Fibroblast of the aortic adventitia (primary cell): Measurements from ENCODE around the gene CLASP1. TPM values are rescaled to one million over a fixed set of nuclear protein-coding genes. Genes with fewer than 3 reads are reported as not detected.
A peak's percentile ranks its signal among the peaks of the same experiment; 100 is the strongest.

Experiments
- DNase-seq: peaks from one replicate; pipeline ENCODE4 v3.0.0-alpha.2; 2010; ENCODE audit warnings: low read depth
- H3K4me3 ChIP-seq: 2 replicates; pipeline ENCODE4 v1.5.1; 2011; ENCODE audit warnings: low read depth, mild to moderate bottlenecking, control low read depth, low read length, moderate library complexity
- CTCF ChIP-seq: IDR thresholded peaks from 2 replicates; pipeline ENCODE4 v1.5.1; 2011; ENCODE audit warnings: mild to moderate bottlenecking, low read length, control low read depth, inconsistent platforms; ENCODE audit not compliant: insufficient read depth
- total RNA-seq: library from RNA; depleted of rRNA; stranded (reverse); fragments of >200 nt; gene quantifications from 2 replicates; pipeline ENCODE4 v1.2.3, GENCODE V29; 2012; ENCODE audit warnings: low replicate concordance

CLASP1 gene
- total RNA-seq, 1 donor, result 45.6 TPM

DNA sequence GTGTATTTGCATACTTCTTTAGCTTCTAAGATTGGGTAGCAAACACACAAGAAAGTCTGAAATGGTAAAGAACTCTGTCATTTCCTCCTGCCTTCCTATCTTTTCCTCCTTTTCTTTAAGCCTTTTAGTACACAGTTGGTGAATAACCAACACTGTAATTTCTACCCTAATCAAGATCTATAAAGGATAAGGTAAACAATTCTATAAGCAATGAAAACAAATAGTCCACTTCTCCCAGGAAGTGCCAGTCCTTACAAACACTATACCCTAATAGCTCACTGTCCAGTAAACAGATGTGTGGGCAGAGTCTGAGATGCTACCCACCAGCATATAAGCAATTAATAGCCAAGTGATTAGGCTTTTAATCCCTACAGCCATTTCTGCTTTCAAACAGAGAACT, 283.2 kb downstream of the CLASP1 start:
- TF ChIP-seq CTCF, result no peak
- no peak overlapping the region for H3K4me3 ChIP-seq
- no peak for DNase-seq

DNA sequence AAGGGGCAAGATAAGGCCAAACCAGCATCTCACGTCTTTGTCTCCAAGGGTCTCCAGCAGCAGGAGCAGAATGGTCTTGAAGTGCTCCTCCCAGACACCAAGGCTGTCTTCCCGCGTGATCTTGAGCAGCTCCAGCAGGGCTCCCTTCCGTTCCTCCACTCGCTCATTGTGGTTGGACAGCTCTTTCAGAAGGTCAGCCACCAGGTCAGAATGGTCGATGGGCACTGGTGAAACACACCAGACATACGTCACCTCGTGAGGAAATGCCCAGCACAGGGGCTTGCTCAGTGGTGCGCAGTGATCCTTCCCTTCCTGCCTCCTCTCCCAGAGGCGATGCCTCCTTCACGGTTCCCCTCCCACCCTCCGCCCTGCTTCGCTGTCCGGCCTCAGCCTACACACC, 284.2 kb downstream of the CLASP1 start:
- TF ChIP-seq CTCF, result no peak
- no peak for DNase-seq
- H3K4me3 ChIP-seq, result no peak overlapping the region

- peak; percentile 88 for DNase-seq
These were observed 285.4 kb downstream of the CLASP1 start for GRCh38 chr2:121363632-121364420.

DNA sequence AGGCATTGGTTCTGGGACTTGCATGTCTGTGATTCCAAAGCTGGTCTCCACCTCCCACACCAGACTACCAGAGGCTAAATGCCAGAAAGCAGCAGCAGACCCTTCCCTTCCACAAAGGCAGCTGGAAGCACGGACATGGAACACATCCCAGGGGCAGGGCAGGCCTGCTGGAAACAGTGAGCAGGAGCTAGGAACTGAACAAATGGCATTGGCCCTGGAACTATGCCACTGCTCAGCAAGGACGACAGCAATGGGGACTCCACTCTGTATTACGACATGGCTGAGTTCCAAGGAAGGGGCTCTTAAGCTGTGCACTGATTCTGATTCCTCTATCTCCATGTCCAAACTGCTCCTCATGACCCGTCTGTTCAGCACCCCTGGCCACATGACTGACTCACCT, 286.5 kb downstream of the CLASP1 start:
- peak; percentile 24 for DNase-seq
- no peak for TF ChIP-seq CTCF
- no peak overlapping the region for H3K4me3 ChIP-seq

More at GRCh38 chr2:121363632-121364420, 285.4 kb downstream of the CLASP1 start:
- no peak overlapping the region for H3K4me3 ChIP-seq
- TF ChIP-seq CTCF, result no peak

- TF ChIP-seq CTCF, result no peak
These were observed 287.0 kb downstream of the CLASP1 start for GRCh38 chr2:121362226-121362625.

DNA sequence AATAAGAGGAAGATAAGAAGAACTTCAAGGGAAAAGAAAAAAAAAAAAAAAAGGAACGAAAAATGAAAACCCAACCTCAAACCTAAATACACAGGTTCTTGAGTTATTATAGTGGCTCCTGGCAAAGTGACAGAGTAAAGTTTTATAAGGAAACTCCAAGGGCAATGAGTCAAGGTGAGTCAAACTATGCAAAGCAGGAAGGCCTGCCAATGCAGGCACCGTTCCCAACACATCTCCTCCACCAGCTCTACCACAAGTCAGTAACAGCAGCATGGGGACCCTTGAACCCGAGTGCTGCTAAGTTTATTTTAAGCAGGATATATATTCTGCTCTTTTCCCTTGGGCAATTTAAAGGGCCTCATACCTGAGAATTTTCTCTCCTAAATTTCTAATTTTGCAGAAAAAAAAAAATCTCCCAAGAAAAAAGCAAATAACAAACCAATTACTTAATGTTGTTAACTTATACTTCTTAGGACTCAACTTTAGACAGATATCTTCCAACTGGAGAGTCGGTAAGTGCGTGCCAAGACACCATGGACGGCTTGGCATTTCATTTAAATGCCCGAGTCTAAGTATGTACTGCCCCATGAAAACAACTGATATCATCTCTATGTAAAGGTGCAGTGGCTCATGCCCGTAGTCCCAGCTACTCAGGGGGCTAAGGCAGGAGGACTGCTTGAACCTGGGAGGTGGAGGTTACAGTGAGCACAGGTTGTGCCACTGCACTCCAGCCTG, 288.5 kb downstream of the CLASP1 start:
- TF ChIP-seq CTCF, result no peak
- no peak overlapping the region for H3K4me3 ChIP-seq
- DNase-seq, result peak; percentile 94

More at GRCh38 chr2:121362226-121362625, 287.0 kb downstream of the CLASP1 start:
- DNase-seq, result no peak
- H3K4me3 ChIP-seq, result no peak overlapping the region
